Kidney (tissue), 14 donors: ENCODE results near the gene ELFN2. TPM values are rescaled to one million over a fixed set of nuclear protein-coding genes. Genes with fewer than 3 reads are reported as not detected.

Experiments used
- DNase-seq, 5 donors: peaks; one replicate each; pipeline ENCODE4 v3.0.0-alpha.2; 2013 to 2020
- FAIRE-seq: peaks from 2 replicates; lab custom pipeline; 2012; peaks lifted over from hg19 to GRCh38; lab: Jason Lieb, UNC
- H3K27ac ChIP-seq, 2 donors: one replicate each; pipeline ENCODE4 v1.7.0; 2013; ENCODE audit warnings: low read depth in 2 of 2, low read length in 2 of 2, inconsistent platforms in 1 of 2
- H3K27me3 ChIP-seq: one replicate; pipeline ENCODE4 v1.7.1; 2013; ENCODE audit warnings: low read length, inconsistent platforms; ENCODE audit not compliant: control insufficient read depth, insufficient read depth
- H3K36me3 ChIP-seq, 3 donors: one replicate each; pipeline versions ENCODE4 v1.7.0 to v1.7.1; 2013; ENCODE audit warnings: low read length in 3 of 3, control low read depth in 1 of 3, inconsistent platforms in 1 of 3; ENCODE audit not compliant: insufficient read depth in 3 of 3, control insufficient read depth in 2 of 3
- H3K4me1 ChIP-seq, 3 donors: one replicate each; pipeline versions ENCODE4 v1.7.0 to v1.7.1; 2013; ENCODE audit warnings: low read length in 3 of 3, inconsistent platforms in 1 of 3, low read depth in 1 of 3; ENCODE audit not compliant: control insufficient read depth in 2 of 3, insufficient read depth in 2 of 3
- H3K4me3 ChIP-seq, 3 donors: one replicate each; pipeline versions ENCODE4 v1.7.0 to v1.8.1; 2013; ENCODE audit warnings: low read length in 3 of 3, control low read depth in 1 of 3, inconsistent platforms in 1 of 3
- H3K9ac ChIP-seq, 3 donors: one replicate each; pipeline versions ENCODE4 v1.7.0 to v1.7.1; 2013; ENCODE audit warnings: low read length in 3 of 3, control low read depth in 1 of 3, inconsistent platforms in 1 of 3
- H3K9me3 ChIP-seq, 3 donors: one replicate each; pipeline versions ENCODE4 v1.7.0 to v1.7.1; 2013; ENCODE audit warnings: low read length in 3 of 3, control low read depth in 1 of 3, inconsistent platforms in 1 of 3; ENCODE audit not compliant: control insufficient read depth in 2 of 3, insufficient read depth in 1 of 3
- intact Hi-C: fragments of 100-400 bp; cut with DNase I; formaldehyde crosslinking; loops from one replicate; pipeline ENCODE4 v1.11.1; 2022
- polyA plus RNA-seq: library from polyadenylated mRNA; stranded (reverse); fragments of 350-450 nt; fragmentation: Illumina TruSeq; extraction: RNeasy Lipid Tissue Mini Kit (QIAGEN cat#74804); gene quantifications from one replicate; pipeline ENCODE4 v1.2.3, GENCODE V29; 2014; ENCODE audit warnings: low read depth, low replicate concordance; ENCODE audit not compliant: insufficient read depth
- total RNA-seq: library from RNA; stranded (reverse); fragmentation: NEBNext Ultra II Directional; extraction: Animal tissue kit (Norgen Biotek cat#: 25700); gene quantifications from one replicate; pipeline ENCODE4 v1.2.1, GENCODE V29; 2021
- TF ChIP-seq, protein P1 (sequence below): IDR thresholded peaks from 3 replicates; pipeline ENCODE4 v1.5.1; 2012; ENCODE audit warnings: mild to moderate bottlenecking, moderate library complexity, borderline replicate concordance; ENCODE audit not compliant: insufficient read depth; ENCODE audit errors: extremely low read depth
- donor health status: control.
- donor health status: control.
- donor health status: control.
- donor health status: control.
- donor health status: control.
- donor health status: DM: yes; HTN: yes; CAD: no.
- donor health status: Normal renal cell carcinoma (clear cell type).

Gene ELFN2
- total and polyA plus RNA-seq, 2 donors from 2014 or later: 0.19 to 4.6 TPM

DNA sequence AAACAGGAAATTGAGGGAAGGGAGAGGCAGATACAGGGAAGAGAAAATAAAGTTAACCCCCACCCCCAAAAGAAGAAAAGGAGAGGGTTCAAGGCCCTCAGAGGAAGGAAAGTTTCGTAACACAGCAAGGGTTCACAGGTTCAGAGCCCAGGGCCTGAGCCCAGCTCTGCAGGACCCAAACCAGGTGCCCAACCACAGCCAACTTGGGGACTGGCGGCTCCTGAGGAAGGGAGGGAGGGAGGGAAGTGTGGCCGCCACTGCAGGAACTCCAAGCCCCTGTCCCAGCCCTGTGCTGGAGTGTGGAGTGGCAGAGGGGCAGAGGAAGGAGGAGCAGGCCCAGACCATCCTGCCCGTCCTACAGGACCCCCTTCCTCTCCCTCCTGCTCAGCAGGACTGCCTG, 59.2 kb downstream of the ELFN2 start:
- no peak overlapping the region for H3K9ac ChIP-seq

DNA sequence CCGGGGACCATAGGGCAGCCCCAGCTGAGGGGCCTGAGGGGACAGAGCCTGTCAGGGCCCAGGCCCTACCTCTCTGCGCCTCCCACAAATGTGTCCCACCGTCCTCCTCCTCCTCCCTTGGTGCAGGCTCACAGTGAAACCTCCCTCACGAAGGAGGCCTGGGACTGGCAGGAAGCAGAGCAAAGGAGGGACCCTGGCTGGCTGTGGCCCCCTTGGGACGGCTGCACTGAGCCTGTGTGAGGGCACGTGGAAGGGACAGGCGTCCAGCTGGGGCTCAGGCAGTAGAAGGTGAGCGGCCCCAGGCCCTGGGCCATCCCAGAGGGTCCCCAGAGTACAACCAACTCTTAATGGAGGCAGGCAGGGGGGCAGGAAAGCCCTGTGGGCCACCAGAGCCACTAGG, 60.7 kb downstream of the ELFN2 start:
- intact Hi-C loops: no loop called here
- Histone ChIP-seq H3K27ac (no peak overlapping the region), H3K4me1 (no peaks in the 10 kb centered on the region), H3K9me3 (no peaks in the 10 kb centered on the region), H3K27me3 (no peaks in the 10 kb centered on the region), H3K4me3 (no peak overlapping the region), H3K9ac (no peak overlapping the region), H3K36me3 (no peaks in the 10 kb centered on the region)
- FAIRE-seq: no peak
- TF ChIP-seq, protein P1, sequence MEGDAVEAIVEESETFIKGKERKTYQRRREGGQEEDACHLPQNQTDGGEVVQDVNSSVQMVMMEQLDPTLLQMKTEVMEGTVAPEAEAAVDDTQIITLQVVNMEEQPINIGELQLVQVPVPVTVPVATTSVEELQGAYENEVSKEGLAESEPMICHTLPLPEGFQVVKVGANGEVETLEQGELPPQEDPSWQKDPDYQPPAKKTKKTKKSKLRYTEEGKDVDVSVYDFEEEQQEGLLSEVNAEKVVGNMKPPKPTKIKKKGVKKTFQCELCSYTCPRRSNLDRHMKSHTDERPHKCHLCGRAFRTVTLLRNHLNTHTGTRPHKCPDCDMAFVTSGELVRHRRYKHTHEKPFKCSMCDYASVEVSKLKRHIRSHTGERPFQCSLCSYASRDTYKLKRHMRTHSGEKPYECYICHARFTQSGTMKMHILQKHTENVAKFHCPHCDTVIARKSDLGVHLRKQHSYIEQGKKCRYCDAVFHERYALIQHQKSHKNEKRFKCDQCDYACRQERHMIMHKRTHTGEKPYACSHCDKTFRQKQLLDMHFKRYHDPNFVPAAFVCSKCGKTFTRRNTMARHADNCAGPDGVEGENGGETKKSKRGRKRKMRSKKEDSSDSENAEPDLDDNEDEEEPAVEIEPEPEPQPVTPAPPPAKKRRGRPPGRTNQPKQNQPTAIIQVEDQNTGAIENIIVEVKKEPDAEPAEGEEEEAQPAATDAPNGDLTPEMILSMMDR: no peak
- DNase-seq: no peak

More for the DNA sequence above, 59.2 kb downstream of the ELFN2 start:
- no peaks in the 10 kb centered on the region for H3K27me3 ChIP-seq
- no peak for DNase-seq
- FAIRE-seq: no peak
- no peak overlapping the region for H3K4me3 ChIP-seq
- no peaks in the 10 kb centered on the region for H3K9me3 ChIP-seq
- H3K36me3 ChIP-seq: no peaks in the 10 kb centered on the region
- no peak overlapping the region for H3K27ac ChIP-seq
- no peaks in the 10 kb centered on the region for H3K4me1 ChIP-seq
- intact Hi-C loops: no loop called here
- TF ChIP-seq, protein P1: no peak

DNA sequence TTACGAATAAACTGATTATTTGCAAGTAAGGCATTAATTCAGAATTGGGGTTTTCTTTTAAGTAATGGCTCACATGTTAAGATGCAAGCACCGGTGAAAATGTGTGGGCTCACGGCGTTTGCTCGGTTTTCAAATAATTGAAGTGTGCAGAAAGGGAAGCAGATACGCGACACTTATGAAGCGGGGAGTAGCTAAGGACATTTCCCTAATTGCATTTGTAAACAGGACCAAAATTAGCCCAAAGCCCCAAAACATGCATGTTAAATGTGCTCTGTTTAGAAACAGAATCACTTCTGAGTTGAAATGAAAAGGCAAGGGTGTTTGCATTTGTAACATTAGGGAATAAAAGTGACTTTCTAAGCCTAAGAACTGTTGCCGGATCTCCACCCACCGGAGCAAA, 61.3 kb downstream of the ELFN2 start:
- H3K4me3 ChIP-seq: no peak overlapping the region
- H3K9ac ChIP-seq: no peak overlapping the region
- no peaks in the 10 kb centered on the region for H3K36me3 ChIP-seq
- FAIRE-seq (no peak), DNase-seq (no peak)
- H3K27ac ChIP-seq: no peak overlapping the region
- no peaks in the 10 kb centered on the region for H3K4me1 ChIP-seq
- intact Hi-C loops: no loop called here
- H3K27me3 ChIP-seq: no peaks in the 10 kb centered on the region
- H3K9me3 ChIP-seq: no peaks in the 10 kb centered on the region
- TF ChIP-seq, protein P1: no peak
